HG02571 (cell line): ENCODE measurements around the gene GLO1.
"Not testable (repeated sequence)": the region's sequence is repeated elsewhere in the genome, so short reads cannot be mapped to it uniquely, and the experiment has no call there.

Source experiments
- ATAC-seq: cut with Tn5 transposase; IDR thresholded peaks from one replicate; pipeline ENCODE4 v1.9.1; 2021; ENCODE audit warnings: mild to moderate bottlenecking, moderate library complexity; ENCODE audit not compliant: unreplicated experiment

GLO1 gene

DNA sequence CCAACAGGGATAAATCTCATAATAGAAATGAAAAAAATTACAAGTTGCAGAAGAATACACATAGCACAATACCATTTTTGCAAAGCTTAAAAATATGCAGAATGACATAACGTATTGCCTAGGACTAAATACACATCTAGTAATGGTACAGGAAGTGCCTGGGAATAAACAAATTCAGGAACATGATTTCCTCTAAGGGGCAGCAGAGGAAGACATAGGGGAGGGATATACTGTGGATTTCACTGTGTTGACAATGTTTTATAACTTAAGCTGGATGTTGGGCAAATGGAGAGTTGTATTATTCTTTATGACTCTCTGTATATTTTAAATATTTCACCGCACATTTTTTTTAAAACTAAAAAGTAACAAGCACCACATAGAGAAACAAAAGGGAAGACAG, 5.6 kb upstream of the GLO1 start:
- no peak for ATAC-seq

GRCh38 chr6:38705924-38706323, 3.0 kb upstream of the GLO1 start:
- ATAC-seq, result no peak

- no peak for ATAC-seq
These were observed 1.1 kb upstream of the GLO1 start for GRCh38 chr6:38703949-38704590.

- ATAC-seq, result no peak
These were observed 1.4 kb downstream of the GLO1 start for GRCh38 chr6:38701551-38701950.

DNA sequence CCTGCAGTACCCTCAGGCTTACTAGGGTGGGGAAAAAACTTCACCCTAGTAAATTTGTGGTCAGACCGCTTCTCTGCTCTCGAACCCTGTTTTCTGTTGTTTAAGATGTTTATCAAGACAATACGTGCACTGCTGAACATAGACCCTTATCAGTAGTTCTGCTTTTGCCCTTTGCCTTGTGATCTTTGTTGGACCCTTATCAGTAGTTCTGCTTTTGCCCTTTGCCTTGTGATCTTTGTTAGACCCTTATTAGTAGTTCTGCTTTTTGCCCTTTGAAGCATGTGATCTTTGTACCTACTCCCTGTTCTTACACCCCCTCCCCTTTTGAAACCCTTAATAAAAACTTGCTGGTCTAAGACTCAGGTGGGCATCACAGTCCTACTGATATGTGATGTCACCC, 3.2 kb downstream of the GLO1 start:
- not testable (repeated sequence) for ATAC-seq

GRCh38 chr6:38697846-38698245, 5.1 kb downstream of the GLO1 start:
- ATAC-seq, result no peak

DNA sequence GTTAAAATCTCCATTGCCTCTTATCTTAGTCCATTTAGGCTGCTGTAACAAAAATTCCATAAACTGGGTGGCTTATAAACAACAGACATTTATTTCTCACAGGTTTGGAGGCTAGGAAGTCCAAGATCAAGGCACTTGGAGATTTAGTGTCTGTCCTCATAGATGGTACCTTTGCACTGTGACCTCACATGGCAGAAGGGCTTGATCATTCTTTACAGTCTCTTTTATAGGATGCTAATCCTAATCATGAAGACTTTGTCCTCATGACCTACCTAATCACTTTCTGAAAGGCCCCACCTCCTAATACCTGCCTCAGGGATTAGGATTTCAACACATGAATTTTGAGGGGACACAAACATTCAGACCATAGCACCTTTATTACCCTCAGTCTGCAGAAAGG, 6.6 kb downstream of the GLO1 start:
- ATAC-seq, result no peak

- ATAC-seq, result no peak
These were observed 7.0 kb downstream of the GLO1 start for GRCh38 chr6:38695933-38696332.

- ATAC-seq, result no peak
These were observed 7.6 kb downstream of the GLO1 start for GRCh38 chr6:38695227-38695900.

GRCh38 chr6:38688579-38689087, 14.3 kb downstream of the GLO1 start:
- ATAC-seq, result no peak

DNA sequence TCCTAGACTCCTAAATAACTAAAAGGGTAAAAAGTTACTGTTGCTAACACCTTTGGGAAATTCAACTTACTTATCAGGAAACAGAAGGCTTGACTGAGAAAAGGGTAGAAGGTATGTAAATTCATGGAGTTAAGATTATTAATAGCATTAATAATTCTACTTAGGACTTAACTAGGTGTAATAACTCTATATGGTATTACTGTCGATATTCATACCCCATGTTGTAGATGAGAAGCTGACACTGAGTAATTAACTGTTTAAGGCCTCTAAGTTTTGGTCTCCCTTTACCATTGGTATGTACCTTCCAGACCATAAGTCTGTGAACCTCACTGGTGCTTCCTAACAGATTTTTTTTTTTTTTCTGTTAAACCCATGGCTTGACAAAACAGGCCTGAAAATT, 15.4 kb downstream of the GLO1 start:
- ATAC-seq, result no peak

DNA sequence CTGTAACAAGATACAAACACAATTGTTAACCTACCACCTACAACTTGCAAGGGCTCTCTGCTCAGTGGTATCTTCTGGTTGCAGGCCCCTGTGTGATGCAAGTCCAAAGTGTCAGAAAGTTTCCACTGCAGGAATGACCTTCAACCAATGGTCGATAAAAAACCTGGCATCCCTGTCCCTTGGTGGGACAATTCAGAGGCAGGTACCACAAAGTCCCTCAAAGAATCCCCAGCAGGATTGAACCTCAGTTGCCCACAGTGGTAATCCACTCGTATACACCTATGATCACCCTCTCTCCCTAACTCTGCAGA, 15.9 kb downstream of the GLO1 start:
- no peak for ATAC-seq

DNA sequence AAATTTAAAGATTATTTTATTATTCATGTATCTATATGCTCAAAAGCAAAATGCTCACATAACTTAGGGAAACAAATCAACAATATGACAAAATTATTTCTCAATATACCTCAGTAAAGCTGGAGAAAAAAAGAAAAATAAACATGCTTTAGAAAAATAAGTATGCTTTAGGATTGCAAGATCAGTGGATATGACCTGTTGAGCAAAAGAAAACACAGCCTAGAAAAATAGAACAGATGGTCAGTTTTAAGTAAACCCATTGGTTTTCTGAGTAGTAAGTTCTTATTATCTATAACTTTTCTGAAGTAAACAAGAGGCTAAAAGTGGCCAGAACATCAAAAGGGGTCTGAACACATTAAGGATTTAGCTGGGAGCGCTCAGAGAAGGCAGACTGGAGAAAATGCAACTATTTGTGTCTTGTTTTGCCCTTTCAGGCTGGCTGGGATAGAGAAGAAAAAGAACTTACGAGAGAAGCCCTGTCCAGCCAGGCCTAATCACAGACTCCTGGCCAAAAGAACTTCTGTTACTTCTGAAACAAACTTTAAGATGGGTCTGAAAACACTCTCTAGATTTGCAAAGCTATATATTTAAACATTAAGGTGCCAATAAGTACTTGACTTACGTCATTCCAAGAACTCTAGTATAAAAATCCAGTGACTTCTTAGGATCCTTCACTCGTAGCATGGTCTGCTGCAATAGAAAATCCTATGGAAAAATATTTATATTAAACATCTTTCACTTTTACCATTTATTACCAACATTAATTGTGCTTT, 16.5 kb downstream of the GLO1 start:
- ATAC-seq, result no peak

GRCh38 chr6:38684904-38685303, 18.0 kb downstream of the GLO1 start:
- ATAC-seq, result no peak

- no peak for ATAC-seq
These were observed 18.7 kb downstream of the GLO1 start for GRCh38 chr6:38684237-38684636.

- no peak for ATAC-seq
These were observed 21.1 kb downstream of the GLO1 start for GRCh38 chr6:38681850-38682249.

DNA sequence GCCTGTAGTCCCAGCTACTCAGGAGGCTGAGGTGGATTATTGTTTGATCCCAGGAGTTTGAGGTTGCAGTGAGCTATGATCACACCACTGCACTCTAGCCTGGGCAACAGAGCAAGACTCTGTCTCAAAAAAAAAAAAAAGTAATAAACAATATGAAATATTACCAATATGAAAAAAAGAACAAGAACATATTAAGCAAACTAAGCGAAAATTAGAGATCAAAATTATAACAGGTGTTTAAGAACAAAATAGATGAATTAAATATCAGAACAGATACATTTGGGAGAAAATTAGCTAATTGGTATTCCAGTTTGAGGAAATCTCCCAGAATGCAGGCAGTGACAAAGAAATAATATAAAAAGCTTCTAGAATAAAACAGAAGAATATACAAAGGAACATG, 23.3 kb downstream of the GLO1 start:
- no peak for ATAC-seq

- ATAC-seq, result peak; percentile 46
These were observed 24.7 kb downstream of the GLO1 start for GRCh38 chr6:38678178-38678760.

GRCh38 chr6:38676974-38677544, 25.9 kb downstream of the GLO1 start:
- ATAC-seq, result no peak

DNA sequence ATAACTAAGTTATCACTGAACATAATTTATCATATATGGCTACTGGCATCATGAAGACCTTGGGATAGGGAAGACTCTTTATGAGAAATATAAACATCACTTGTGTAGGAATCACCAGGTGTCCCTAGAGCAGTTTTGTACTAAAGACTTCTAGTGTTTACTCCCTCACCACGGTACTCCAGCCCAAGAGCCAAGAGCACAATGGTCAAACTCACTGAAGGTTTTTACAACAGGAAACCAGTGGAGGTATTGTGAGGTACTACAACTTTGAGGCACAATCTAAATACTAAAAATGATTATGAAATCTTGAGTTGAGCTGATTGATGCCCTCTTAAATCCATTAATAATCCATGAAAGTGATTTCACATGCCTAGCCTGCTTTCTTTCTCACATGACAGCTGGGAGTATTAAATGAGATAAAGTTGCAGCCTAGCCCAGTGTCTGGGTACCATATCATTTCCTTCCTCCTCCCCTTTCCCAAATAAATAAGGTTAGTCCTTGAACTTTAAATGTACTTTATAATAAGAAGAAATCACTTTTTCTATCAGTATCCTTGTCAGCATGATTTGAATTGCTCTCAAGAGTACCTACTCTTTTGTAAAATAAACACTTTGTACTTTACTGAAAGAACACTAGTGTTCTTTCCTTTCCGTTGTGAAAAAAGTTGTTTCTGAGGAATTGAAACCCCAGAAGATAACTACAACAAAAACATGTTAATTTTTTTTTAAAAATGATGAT, 26.5 kb downstream of the GLO1 start:
- no peak for ATAC-seq
